ENCODE measurements around the gene PRKCI.
"Not testable (repeated sequence)": the region's sequence is repeated elsewhere in the genome, so short reads cannot be mapped to it uniquely, and the experiment has no call there.

The PRKCI gene

GRCh38 chr3:170203457-170203856, 18.8 kb upstream of the PRKCI start:
- ChIA-PET CTCF (no interaction called here), POLR2A (no interaction called here)
- TF ChIP-seq FOXM1 (IDR thresholded peaks at IDR 0.05; ENCODE audit: borderline replicate concordance) (no peak), BHLHE40 (IDR thresholded peaks at IDR 0.05; ENCODE audit: borderline replicate concordance) (no peak), HDGF (IDR thresholded peaks at IDR 0.05; ENCODE audit: borderline replicate concordance) (no peak)
- no peak for DNase-seq (ENCODE audit: extremely low spot score)

DNA sequence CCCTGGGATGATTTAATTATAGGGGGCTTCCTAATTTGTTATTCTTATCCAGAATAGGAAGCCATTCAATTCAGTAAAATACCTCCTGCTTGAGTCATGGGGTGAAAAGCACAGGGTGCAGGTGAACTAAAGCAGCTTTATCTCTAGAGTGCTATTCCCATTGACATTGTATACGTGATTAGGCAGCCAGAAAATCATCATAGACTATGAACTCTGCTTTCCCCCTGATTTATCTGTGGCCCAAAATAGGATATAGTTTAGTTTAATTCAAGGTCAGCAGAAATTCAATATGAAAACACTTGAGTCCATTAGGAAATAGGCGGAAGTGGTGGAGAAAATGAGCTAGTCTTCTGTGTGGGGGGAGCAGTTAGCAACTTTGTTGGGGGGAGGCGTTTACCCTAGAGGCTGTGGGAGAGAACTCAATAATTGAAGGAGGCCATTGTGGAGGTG, 18.2 kb upstream of the PRKCI start:
- TF ChIP-seq NFRKB (IDR thresholded peaks at IDR 0.05) (no peak), HDGF (IDR thresholded peaks at IDR 0.05; ENCODE audit: borderline replicate concordance) (no peak), ELF4 (IDR thresholded peaks at IDR 0.05) (no peak), FOXK2 (IDR thresholded peaks at IDR 0.05) (no peak), FOXM1 (IDR thresholded peaks at IDR 0.05; ENCODE audit: borderline replicate concordance) (no peak), ZNF384 (IDR thresholded peaks at IDR 0.05) (no peak), CTBP1 (IDR thresholded peaks at IDR 0.05; ENCODE audit: borderline replicate concordance) (no peak), SUZ12 (IDR thresholded peaks at IDR 0.05) (no peak), BHLHE40 (IDR thresholded peaks at IDR 0.05; ENCODE audit: borderline replicate concordance) (no peak), SP1 (IDR thresholded peaks at IDR 0.05) (no peak), LEF1 (IDR thresholded peaks at IDR 0.05; ENCODE audit: borderline replicate concordance) (no peak), FOXA1 (IDR thresholded peaks at IDR 0.05) (no peak), L3MBTL2 (conservative IDR thresholded peaks at IDR 0.05) (no peak), TARDBP (IDR thresholded peaks at IDR 0.05) (no peak), ARNT (IDR thresholded peaks at IDR 0.05) (no peak)
- TF ChIP-seq, protein P1, sequence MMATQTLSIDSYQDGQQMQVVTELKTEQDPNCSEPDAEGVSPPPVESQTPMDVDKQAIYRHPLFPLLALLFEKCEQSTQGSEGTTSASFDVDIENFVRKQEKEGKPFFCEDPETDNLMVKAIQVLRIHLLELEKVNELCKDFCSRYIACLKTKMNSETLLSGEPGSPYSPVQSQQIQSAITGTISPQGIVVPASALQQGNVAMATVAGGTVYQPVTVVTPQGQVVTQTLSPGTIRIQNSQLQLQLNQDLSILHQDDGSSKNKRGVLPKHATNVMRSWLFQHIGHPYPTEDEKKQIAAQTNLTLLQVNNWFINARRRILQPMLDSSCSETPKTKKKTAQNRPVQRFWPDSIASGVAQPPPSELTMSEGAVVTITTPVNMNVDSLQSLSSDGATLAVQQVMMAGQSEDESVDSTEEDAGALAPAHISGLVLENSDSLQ (IDR thresholded peaks at IDR 0.05), result no peak
- DNase-seq (ENCODE audit: extremely low spot score), result no peak
- ChIA-PET CTCF (no interaction called here), POLR2A (no interaction called here)

GRCh38 chr3:170204509-170204908, 17.7 kb upstream of the PRKCI start:
- CTCF ChIA-PET, result no interaction called here
- DNase-seq (ENCODE audit: extremely low spot score), result no peak
- POLR2A ChIA-PET, result no interaction called here
- TF ChIP-seq ELF4 (IDR thresholded peaks at IDR 0.05), result no peak
- TF ChIP-seq SUZ12 (IDR thresholded peaks at IDR 0.05), result no peak
- no peak for TF ChIP-seq BHLHE40 (IDR thresholded peaks at IDR 0.05; ENCODE audit: borderline replicate concordance)
- TF ChIP-seq NFRKB (IDR thresholded peaks at IDR 0.05), result no peak
- no peak for TF ChIP-seq LEF1 (IDR thresholded peaks at IDR 0.05; ENCODE audit: borderline replicate concordance)
- no peak for TF ChIP-seq L3MBTL2 (conservative IDR thresholded peaks at IDR 0.05)
- TF ChIP-seq TARDBP (IDR thresholded peaks at IDR 0.05), result no peak
- TF ChIP-seq FOXA1 (IDR thresholded peaks at IDR 0.05), result no peak
- no peak for TF ChIP-seq FOXM1 (IDR thresholded peaks at IDR 0.05; ENCODE audit: borderline replicate concordance)
- TF ChIP-seq CTBP1 (IDR thresholded peaks at IDR 0.05; ENCODE audit: borderline replicate concordance), result no peak
- no peak for TF ChIP-seq ZNF384 (IDR thresholded peaks at IDR 0.05)
- TF ChIP-seq, protein P1 (IDR thresholded peaks at IDR 0.05), result no peak
- no peak for TF ChIP-seq ARNT (IDR thresholded peaks at IDR 0.05)
- TF ChIP-seq FOXK2 (IDR thresholded peaks at IDR 0.05), result no peak

GRCh38 chr3:170205302-170205701, 16.9 kb upstream of the PRKCI start:
- ChIA-PET CTCF (no interaction called here), POLR2A (no interaction called here)
- no peak for DNase-seq (ENCODE audit: extremely low spot score)
- TF ChIP-seq FOXM1 (IDR thresholded peaks at IDR 0.05; ENCODE audit: borderline replicate concordance) (no peak), NFRKB (IDR thresholded peaks at IDR 0.05) (no peak), CTBP1 (IDR thresholded peaks at IDR 0.05; ENCODE audit: borderline replicate concordance) (no peak), ZNF384 (IDR thresholded peaks at IDR 0.05) (no peak), FOXA1 (IDR thresholded peaks at IDR 0.05) (no peak), BHLHE40 (IDR thresholded peaks at IDR 0.05; ENCODE audit: borderline replicate concordance) (no peak), ARNT (IDR thresholded peaks at IDR 0.05) (no peak), SP1 (IDR thresholded peaks at IDR 0.05) (no peak), L3MBTL2 (conservative IDR thresholded peaks at IDR 0.05) (no peak), LEF1 (IDR thresholded peaks at IDR 0.05; ENCODE audit: borderline replicate concordance) (no peak), SUZ12 (IDR thresholded peaks at IDR 0.05) (no peak), HDGF (IDR thresholded peaks at IDR 0.05; ENCODE audit: borderline replicate concordance) (no peak), TARDBP (IDR thresholded peaks at IDR 0.05) (no peak), ELF4 (IDR thresholded peaks at IDR 0.05) (no peak), FOXK2 (IDR thresholded peaks at IDR 0.05) (no peak)
- TF ChIP-seq, protein P1 (IDR thresholded peaks at IDR 0.05), result no peak

- CTCF ChIA-PET; POLR2A ChIA-PET; DNase-seq (ENCODE audit: extremely low spot score): not testable (repeated sequence)
Observed at GRCh38 chr3:170206164-170206762, 16.0 kb upstream of the PRKCI start.

- POLR2A ChIA-PET, result no interaction called here
- CTCF ChIA-PET, result no interaction called here
Observed at GRCh38 chr3:170207717-170208116, 14.5 kb upstream of the PRKCI start.

More at GRCh38 chr3:170207717-170208116, 14.5 kb upstream of the PRKCI start:
- TF ChIP-seq FOXA1 (IDR thresholded peaks at IDR 0.05) (no peak), BHLHE40 (IDR thresholded peaks at IDR 0.05; ENCODE audit: borderline replicate concordance) (no peak), FOXK2 (IDR thresholded peaks at IDR 0.05) (no peak), CTBP1 (IDR thresholded peaks at IDR 0.05; ENCODE audit: borderline replicate concordance) (no peak), LEF1 (IDR thresholded peaks at IDR 0.05; ENCODE audit: borderline replicate concordance) (no peak)
- DNase-seq (ENCODE audit: extremely low spot score), result no peak
